GM19324 (cell line): ENCODE measurements around the gene ABCD4.
"Not testable (repeated sequence)": the region's sequence is repeated elsewhere in the genome, so short reads cannot be mapped to it uniquely, and the experiment has no call there.

Source experiments
- ATAC-seq: cut with Tn5 transposase; IDR thresholded peaks from one replicate; pipeline ENCODE4 v1.9.1; 2021; ENCODE audit warnings: mild to moderate bottlenecking, moderate library complexity; ENCODE audit not compliant: unreplicated experiment, low FRiP score

The ABCD4 gene

GRCh38 chr14:74302634-74303569, at the start of gene ABCD4:
Gene ABCD4 (minus strand): TSS chr14:74302934. CDS start chr14:74302912, 22 bp downstream.
- peak; percentile 91 for ATAC-seq

- no peak for ATAC-seq
Measured at GRCh38 chr14:74350928-74351323, 48.2 kb upstream of the ABCD4 start.

- ATAC-seq: no peak
Measured at GRCh38 chr14:74350211-74350927, 47.6 kb upstream of the ABCD4 start.

GRCh38 chr14:74349757-74350156, 47.0 kb upstream of the ABCD4 start:
- no peak for ATAC-seq

GRCh38 chr14:74348735-74349463, 46.2 kb upstream of the ABCD4 start:
- no peak for ATAC-seq

- no peak for ATAC-seq
Measured at GRCh38 chr14:74348241-74348734, 45.6 kb upstream of the ABCD4 start, which contains the start of gene VRTN. Gene VRTN (plus strand): TSS chr14:74348471. CDS start chr14:74356784, 8,313 bp downstream.

- ATAC-seq: no peak
Measured at GRCh38 chr14:74347795-74348100, 45.0 kb upstream of the ABCD4 start.

GRCh38 chr14:74347097-74347794, 44.5 kb upstream of the ABCD4 start:
- ATAC-seq: no peak

GRCh38 chr14:74346341-74346740, 43.6 kb upstream of the ABCD4 start:
- no peak for ATAC-seq

- no peak for ATAC-seq
Measured at GRCh38 chr14:74333909-74334308, 31.2 kb upstream of the ABCD4 start.

- not testable (repeated sequence) for ATAC-seq
Measured at GRCh38 chr14:74329950-74330552, 27.3 kb upstream of the ABCD4 start.

GRCh38 chr14:74326369-74327152, 23.8 kb upstream of the ABCD4 start:
- ATAC-seq: no peak

GRCh38 chr14:74325446-74325845, 22.7 kb upstream of the ABCD4 start:
- ATAC-seq: no peak

GRCh38 chr14:74324931-74325361, 22.2 kb upstream of the ABCD4 start:
- ATAC-seq: no peak

- no peak for ATAC-seq
Measured at GRCh38 chr14:74314576-74314975, 11.8 kb upstream of the ABCD4 start.

- ATAC-seq: no peak
Measured at GRCh38 chr14:74313601-74314000, 10.9 kb upstream of the ABCD4 start.

- ATAC-seq: no peak
Measured at GRCh38 chr14:74312161-74312560, 9.4 kb upstream of the ABCD4 start.

- ATAC-seq: no peak
Measured at GRCh38 chr14:74309125-74310022, 6.6 kb upstream of the ABCD4 start.
